ENCODE data around the gene RNF13.
"Not testable (repeated sequence)": the region's sequence is repeated elsewhere in the genome, so short reads cannot be mapped to it uniquely, and the experiment has no call there.

RNF13 gene

GRCh38 chr3:149830902-149831301 is 17.9 kb downstream of the RNF13 start:
- H3K4me1 ChIP-seq: peaks cover 0 to 23% (median 4%) of the 10 kb centered on the region in 4 donors
- no peak for DNase-seq
- TF ChIP-seq CTCF (IDR thresholded peaks at IDR 0.05): no peak
- no peaks in the 10 kb centered on the region for H3K27me3 ChIP-seq
- H3K27ac ChIP-seq: no peak overlapping the region
- H3K4me3 ChIP-seq: no peak overlapping the region
- peaks cover 0 to 20% (median 0%) of the 10 kb centered on the region in 3 donors for H3K9me3 ChIP-seq
- intact Hi-C loops (cut with DNase I; ENCODE audit: low total_unique reads): no loop called here
- no peaks in the 10 kb centered on the region for H3K36me3 ChIP-seq

GRCh38 chr3:149831321-149831720 is 18.3 kb downstream of the RNF13 start:
- no peak for DNase-seq
- intact Hi-C loops (cut with DNase I; ENCODE audit: low total_unique reads): no loop called here
- Histone ChIP-seq H3K27me3 (no peaks in the 10 kb centered on the region), H3K36me3 (no peaks in the 10 kb centered on the region), H3K9me3 (peaks cover 0 to 20% (median 0%) of the 10 kb centered on the region in 3 donors), H3K4me3 (no peak overlapping the region), H3K27ac (no peak overlapping the region), H3K4me1 (peaks cover 0 to 19% (median 2%) of the 10 kb centered on the region in 4 donors)
- TF ChIP-seq CTCF (IDR thresholded peaks at IDR 0.05): no peak

- peaks cover 0 to 20% (median 0%) of the 10 kb centered on the region in 3 donors for H3K9me3 ChIP-seq
- intact Hi-C loops (cut with DNase I; ENCODE audit: low total_unique reads): no loop called here
Observed at GRCh38 chr3:149832086-149832485, 19.1 kb downstream of the RNF13 start.

GRCh38 chr3:149833241-149833640 is 20.2 kb downstream of the RNF13 start:
- Histone ChIP-seq H3K27ac (no peak overlapping the region), H3K4me1 (peaks cover 0 to 12% (median 2%) of the 10 kb centered on the region in 4 donors), H3K4me3 (no peak overlapping the region), H3K36me3 (peaks cover 0 to 5% (median 1%) of the 10 kb centered on the region in 3 donors), H3K27me3 (no peaks in the 10 kb centered on the region), H3K9me3 (peaks cover 0 to 20% (median 0%) of the 10 kb centered on the region in 3 donors)
- intact Hi-C loops (cut with DNase I; ENCODE audit: low total_unique reads): no loop called here
- TF ChIP-seq CTCF (IDR thresholded peaks at IDR 0.05): no peak
- DNase-seq: no peak

More at GRCh38 chr3:149832086-149832485, 19.1 kb downstream of the RNF13 start:
- H3K27me3 ChIP-seq: no peaks in the 10 kb centered on the region
- H3K27ac ChIP-seq: no peak overlapping the region
- no peak for TF ChIP-seq CTCF (IDR thresholded peaks at IDR 0.05)
- H3K4me3 ChIP-seq: no peak overlapping the region
- no peak for DNase-seq
- no peaks in the 10 kb centered on the region for H3K36me3 ChIP-seq
- peaks cover 0 to 12% (median 2%) of the 10 kb centered on the region in 4 donors for H3K4me1 ChIP-seq

GRCh38 chr3:149838491-149838890 is 25.5 kb downstream of the RNF13 start:
- H3K36me3 ChIP-seq; H3K27ac ChIP-seq; H3K4me3 ChIP-seq; H3K9me3 ChIP-seq; intact Hi-C loops (cut with DNase I; ENCODE audit: low total_unique reads); DNase-seq; H3K27me3 ChIP-seq: not testable (repeated sequence)
- H3K4me1 ChIP-seq: peaks cover 0 to 12% (median 5%) of the 10 kb centered on the region in 4 donors

GRCh38 chr3:149839469-149839868 is 26.5 kb downstream of the RNF13 start:
- H3K36me3 ChIP-seq; H3K27me3 ChIP-seq; H3K27ac ChIP-seq; intact Hi-C loops (cut with DNase I; ENCODE audit: low total_unique reads); H3K9me3 ChIP-seq; H3K4me3 ChIP-seq; DNase-seq: not testable (repeated sequence)
- H3K4me1 ChIP-seq: peaks cover 0 to 20% (median 5%) of the 10 kb centered on the region in 4 donors

- intact Hi-C loops (cut with DNase I; ENCODE audit: low total_unique reads): no loop called here
- H3K4me1 ChIP-seq: peaks cover 0 to 23% (median 5%) of the 10 kb centered on the region in 4 donors
- H3K27me3 ChIP-seq: no peaks in the 10 kb centered on the region
- H3K36me3 ChIP-seq: peaks cover 0 to 8% (median 4%) of the 10 kb centered on the region in 3 donors
- TF ChIP-seq CTCF (IDR thresholded peaks at IDR 0.05): no peak
- no peak for DNase-seq
- H3K9me3 ChIP-seq: peaks cover 0 to 3% (median 0%) of the 10 kb centered on the region in 3 donors
- H3K4me3 ChIP-seq: no peak overlapping the region
- H3K27ac ChIP-seq: no peak overlapping the region
Observed at GRCh38 chr3:149839896-149840295, 26.9 kb downstream of the RNF13 start.

Data from tibial artery (tissue), 4 donors.